BJ (cell line): ENCODE results near the gene PHKG2. TPM values are rescaled to one million over a fixed set of nuclear protein-coding genes. Genes with fewer than 3 reads are reported as not detected.

Experiments used
- CTCF ChIA-PET: fragments of 350-600 bp; formaldehyde crosslinking; extraction: SDS; loops from one replicate; lab custom pipeline; 2021; ENCODE audit warnings: antibody characterized with exemption, inconsistent platforms; lab: Yijun Ruan, JAX
- POLR2A ChIA-PET: fragments of 300-600 bp; sonication (Branson Sonifier 250); formaldehyde crosslinking; extraction: SDS; loops from one replicate; lab custom pipeline; 2021; ENCODE audit warnings: antibody characterized with exemption; lab: Charles Lee
- DNase-seq: peaks from one replicate; pipeline ENCODE4 v3.0.0-alpha.2; 2011; ENCODE audit warnings: low read depth
- H3K27me3 ChIP-seq: 2 replicates; pipeline ENCODE4 v1.6.0; 2011; ENCODE audit warnings: low read length; ENCODE audit not compliant: control insufficient read depth, insufficient read depth
- H3K36me3 ChIP-seq: 2 replicates; pipeline ENCODE4 v1.5.1; 2011; ENCODE audit warnings: low read length; ENCODE audit not compliant: control insufficient read depth, insufficient read depth
- H3K4me3 ChIP-seq: 2 replicates; pipeline ENCODE4 v1.5.1; 2011; ENCODE audit warnings: low read depth, mild to moderate bottlenecking, control low read depth, low read length
- CTCF ChIP-seq: IDR thresholded peaks from 2 replicates; pipeline ENCODE4 v1.5.1; 2011; ENCODE audit warnings: low read depth, mild to moderate bottlenecking, control low read depth, inconsistent platforms, low read length, moderate library complexity; ENCODE audit not compliant: insufficient read depth
- polyA plus RNA-seq: library from polyadenylated mRNA; depleted of rRNA; stranded (reverse); fragments of >200 nt; gene quantifications from 2 replicates; pipeline ENCODE4 v1.2.3, GENCODE V29; 2011

PHKG2 gene
- polyA plus RNA-seq, 1 experiment, result 32.4 TPM

DNA sequence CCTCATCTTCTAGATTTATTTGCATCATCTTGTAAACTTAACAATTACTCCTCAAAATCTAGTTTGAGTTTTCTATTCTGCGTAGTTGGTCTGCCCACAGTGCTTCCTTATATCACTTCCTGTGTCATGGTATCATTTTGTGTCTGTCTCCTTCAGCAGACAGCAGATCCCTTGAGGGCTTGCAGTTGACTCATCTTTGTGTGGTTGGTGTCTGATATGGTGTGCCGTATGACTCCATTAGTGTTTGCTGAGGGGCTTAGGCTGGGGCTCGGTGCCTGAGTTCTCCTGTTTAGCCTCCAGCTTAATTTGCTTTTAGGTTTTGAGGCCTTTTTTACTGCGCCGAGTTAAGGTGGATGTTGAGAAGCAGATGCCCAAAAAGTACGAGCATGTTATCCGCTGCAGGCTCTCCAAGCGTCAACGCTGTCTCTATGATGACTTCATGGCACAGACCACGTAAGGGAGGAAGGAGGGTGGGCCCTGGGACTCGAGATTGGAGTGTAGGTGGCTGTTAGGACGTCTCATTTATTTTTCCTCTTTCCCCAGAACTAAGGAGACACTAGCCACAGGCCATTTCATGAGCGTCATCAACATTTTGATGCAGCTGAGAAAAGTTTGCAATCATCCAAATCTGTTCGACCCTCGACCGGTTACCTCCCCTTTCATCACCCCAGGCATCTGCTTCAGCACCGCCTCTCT lies 32.3 kb upstream of the PHKG2 start:
- POLR2A ChIA-PET, result interaction anchor here (0.6 kb wide), 1 partner anchor 16 kb away, joined by 7 read pairs; no protein-coding TSS in a partner anchor
- no peak for DNase-seq

DNA sequence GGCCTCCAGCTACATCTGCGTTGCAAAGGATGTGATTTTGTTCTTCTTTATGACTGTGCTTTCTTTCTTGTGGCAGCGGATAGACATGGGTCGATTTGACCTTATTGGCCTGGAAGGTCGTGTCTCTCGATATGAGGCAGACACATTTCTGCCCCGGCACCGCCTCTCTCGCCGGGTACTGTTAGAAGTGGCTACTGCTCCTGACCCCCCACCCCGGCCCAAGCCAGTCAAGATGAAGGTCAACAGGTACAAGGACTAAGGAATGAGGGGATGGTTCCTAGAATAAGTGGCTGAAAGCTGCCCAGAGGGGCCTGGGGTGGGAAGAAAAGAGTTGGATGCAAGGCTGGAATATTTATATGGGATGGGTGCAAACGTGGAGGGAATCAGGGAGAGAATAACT lies 28.1 kb upstream of the PHKG2 start:
- no peak for TF ChIP-seq CTCF
- CTCF ChIA-PET, result interaction anchor here (1.2 kb wide), 1 partner anchor 61 kb away, joined by 3 read pairs; the partner anchor contains the start of gene FBRS
- peaks cover 51% of the 10 kb centered on the region for H3K36me3 ChIP-seq
- no peak for DNase-seq
- H3K27me3 ChIP-seq, result no peaks in the 10 kb centered on the region
- no peak overlapping the region for H3K4me3 ChIP-seq
- POLR2A ChIA-PET, result no interaction called here

More for the DNA sequence above, 32.3 kb upstream of the PHKG2 start:
- Histone ChIP-seq H3K4me3 (no peak overlapping the region), H3K36me3 (peaks cover 42% of the 10 kb centered on the region), H3K27me3 (no peaks in the 10 kb centered on the region)
- TF ChIP-seq CTCF, result no peak
- CTCF ChIA-PET, result interaction anchor here (1.0 to 1.2 kb wide), 2 partner anchors 10 to 22 kb away, joined by 4 to 5 read pairs; no protein-coding TSS in a partner anchor

- CTCF ChIA-PET, result interaction anchor here (1.2 kb wide), 1 partner anchor 62 kb away, joined by 3 read pairs; the partner anchor contains the start of gene FBRS
- TF ChIP-seq CTCF, result no peak
- Histone ChIP-seq H3K27me3 (no peaks in the 10 kb centered on the region), H3K36me3 (peaks cover 53% of the 10 kb centered on the region), H3K4me3 (no peak overlapping the region)
- POLR2A ChIA-PET, result no interaction called here
- DNase-seq, result no peak
These were observed 27.5 kb upstream of the PHKG2 start for GRCh38 chr16:30720694-30721093.

- no peak for TF ChIP-seq CTCF
- peaks cover 49% of the 10 kb centered on the region for H3K36me3 ChIP-seq
- no peaks in the 10 kb centered on the region for H3K27me3 ChIP-seq
- ChIA-PET CTCF (interaction anchor here (1.2 kb wide), 1 partner anchor 62 kb away, joined by 3 read pairs; the partner anchor contains the start of gene FBRS), POLR2A (no interaction called here)
- H3K4me3 ChIP-seq, result no peak overlapping the region
- DNase-seq, result no peak
These were observed 27.1 kb upstream of the PHKG2 start for GRCh38 chr16:30721167-30721566.

GRCh38 chr16:30721606-30722005 lies 26.6 kb upstream of the PHKG2 start:
- H3K4me3 ChIP-seq, result no peak overlapping the region
- ChIA-PET POLR2A (no interaction called here), CTCF (no interaction called here)
- no peak for TF ChIP-seq CTCF
- DNase-seq, result no peak
- peaks cover 48% of the 10 kb centered on the region for H3K36me3 ChIP-seq
- no peaks in the 10 kb centered on the region for H3K27me3 ChIP-seq
